Psoas muscle (tissue), 8 donors: ENCODE measurements around the gene TRIM29. TPM values are rescaled to one million over a fixed set of nuclear protein-coding genes. Genes with fewer than 3 reads are reported as not detected.

Experiments used
- ATAC-seq, 4 donors: fragments of 200-7000 bp; cut with Tn5 transposase; one replicate each; pipeline ENCODE4 v1.9.1; 2020; ENCODE audit warnings: moderate library complexity in 3 of 4, mild to moderate bottlenecking in 2 of 4
- DNase-seq, 2 donors: peaks; one replicate each; pipeline ENCODE4 v3.0.0-alpha.2; 2020
- H3K27ac ChIP-seq: fragments of 200-600 bp; one replicate; pipeline ENCODE4 v1.8.0; 2022
- H3K27me3 ChIP-seq, 3 donors: fragments of 200-600 bp in 1 of 3; one replicate each; pipeline versions ENCODE4 v1.6.1 to v1.8.0; 2013 to 2022; ENCODE audit warnings: low read length in 2 of 3, mild to moderate bottlenecking in 2 of 3, moderate library complexity in 1 of 3; ENCODE audit not compliant: insufficient read depth in 3 of 3
- H3K36me3 ChIP-seq, 2 donors: fragments of 200-600 bp in 1 of 2; one replicate each; pipeline versions ENCODE4 v1.6.1 to v1.8.0; 2013 to 2022; ENCODE audit warnings: low read depth in 1 of 2, mild to moderate bottlenecking in 1 of 2, moderate library complexity in 1 of 2; ENCODE audit not compliant: insufficient read depth in 1 of 2
- H3K4me1 ChIP-seq: fragments of 200-600 bp; one replicate; pipeline ENCODE4 v1.8.0; 2022
- H3K4me3 ChIP-seq: fragments of 200-600 bp; one replicate; pipeline ENCODE4 v1.8.0; 2022; ENCODE audit warnings: mild to moderate bottlenecking
- H3K9me3 ChIP-seq: fragments of 200-600 bp; one replicate; pipeline ENCODE4 v1.8.0; 2022
- CTCF ChIP-seq: fragments of 200-600 bp; IDR thresholded peaks from one replicate; pipeline ENCODE4 v1.8.0; 2022; ENCODE audit warnings: antibody characterized with exemption
- WGBS, 3 donors: extraction: QIAGEN DNeasy Blood & Tissue Kit; methylation state at CpG; one replicate each; pipeline versions ENCODE4 v1.1.6 to v1.1.7; 2013; 5-methylcytosine and 5-hydroxymethylcytosine counted together
- intact Hi-C, 2 donors: fragments of 100-400 bp; cut with DNase I; formaldehyde crosslinking; loops; one replicate each; pipeline versions ENCODE4 v1.11.0 to v1.14.2; 2022
- polyA plus RNA-seq, 3 donors: library from polyadenylated mRNA; stranded (reverse); fragments of 200-250 nt; gene quantifications; one replicate each; pipeline ENCODE4 v1.2.3, GENCODE V29; 2013
- total RNA-seq, 4 donors: library from RNA; stranded (reverse); fragmentation: NEBNext Ultra II Directional in 2 of 4; extraction: Animal tissue kit (Norgen Biotek cat#: 25700) in 2 of 4; gene quantifications; one replicate each; pipeline versions ENCODE4 v1.2.1 to v1.2.4, GENCODE V29; 2021 to 2023
- donor health status: healthy with polysubstance abuse.
- donor health status: DM: no; HTN: no; CAD: no; lungs with moderate emphysema.
- donor health status: Bipolar disorder and iron deficiency.
- donor health status: healthy.
- donor health status: DM: yes; HTN: yes; CAD: no.
- donor health status: DM: no; HTN: no; CAD: no.
- donor health status: DM: no; HTN: no; CAD: no.
- donor health status: DM: yes; HTN: yes; CAD: no.

Gene TRIM29
- total and polyA plus RNA-seq, 7 donors: 0.09 to 0.91 (median 0.37) TPM; not detected in 2

GRCh38 chr11:120122924-120123683 is 14.8 kb downstream of the TRIM29 start:
- intact Hi-C loops: no loop called here
- Histone ChIP-seq H3K27ac (no peak overlapping the region), H3K4me3 (no peak overlapping the region), H3K4me1 (no peaks in the 10 kb centered on the region), H3K36me3 (no peaks in the 10 kb centered on the region), H3K27me3 (peaks cover 0 to 13% (median 2%) of the 10 kb centered on the region in 3 donors), H3K9me3 (no peaks in the 10 kb centered on the region)
- ATAC-seq: no peak
- DNase-seq: no peak
- no peak for TF ChIP-seq CTCF
- 83 to 90% (median 90%) methylated on average over 12 of the region's 12 CpGs for WGBS, 3 donors

- H3K4me3 ChIP-seq: no peak overlapping the region
- H3K36me3 ChIP-seq: no peaks in the 10 kb centered on the region
- ATAC-seq (no peak), DNase-seq (no peak)
- no peak for TF ChIP-seq CTCF
- 77 to 85% (median 81%) methylated on average over 9 of the region's 9 CpGs for WGBS, 3 donors
- intact Hi-C loops: no loop called here
- H3K27ac ChIP-seq: no peak overlapping the region
- peaks cover 0 to 5% (median 3%) of the 10 kb centered on the region in 3 donors for H3K27me3 ChIP-seq
- H3K9me3 ChIP-seq: no peaks in the 10 kb centered on the region
- H3K4me1 ChIP-seq: no peaks in the 10 kb centered on the region
Observed at GRCh38 chr11:120121914-120122473, 15.9 kb downstream of the TRIM29 start.

GRCh38 chr11:120121336-120121735 is 16.6 kb downstream of the TRIM29 start:
- TF ChIP-seq CTCF: no peak
- no peak overlapping the region for H3K27ac ChIP-seq
- WGBS, 3 donors: 60 to 79% (median 69%) methylated on average over 3 of the region's 3 CpGs
- no peaks in the 10 kb centered on the region for H3K4me1 ChIP-seq
- DNase-seq (no peak), ATAC-seq (no peak)
- no peaks in the 10 kb centered on the region for H3K9me3 ChIP-seq
- intact Hi-C loops: no loop called here
- H3K4me3 ChIP-seq: no peak overlapping the region
- peaks cover 0 to 3% (median 0%) of the 10 kb centered on the region in 3 donors for H3K27me3 ChIP-seq
- H3K36me3 ChIP-seq: no peaks in the 10 kb centered on the region

- Histone ChIP-seq H3K4me1 (no peaks in the 10 kb centered on the region), H3K9me3 (no peaks in the 10 kb centered on the region), H3K27ac (no peak overlapping the region), H3K27me3 (peaks cover 0 to 3% (median 0%) of the 10 kb centered on the region in 3 donors), H3K36me3 (no peaks in the 10 kb centered on the region), H3K4me3 (no peak overlapping the region)
- DNase-seq: no peak
- WGBS, 3 donors: 63 to 72% (median 68%) methylated on average over 8 of the region's 8 CpGs
- no peak for TF ChIP-seq CTCF
- no peak for ATAC-seq
- intact Hi-C loops: no loop called here
Observed at GRCh38 chr11:120120805-120121335, 17.0 kb downstream of the TRIM29 start.
